ENCODE measurements around the gene ZNF771.

ZNF771 gene

DNA sequence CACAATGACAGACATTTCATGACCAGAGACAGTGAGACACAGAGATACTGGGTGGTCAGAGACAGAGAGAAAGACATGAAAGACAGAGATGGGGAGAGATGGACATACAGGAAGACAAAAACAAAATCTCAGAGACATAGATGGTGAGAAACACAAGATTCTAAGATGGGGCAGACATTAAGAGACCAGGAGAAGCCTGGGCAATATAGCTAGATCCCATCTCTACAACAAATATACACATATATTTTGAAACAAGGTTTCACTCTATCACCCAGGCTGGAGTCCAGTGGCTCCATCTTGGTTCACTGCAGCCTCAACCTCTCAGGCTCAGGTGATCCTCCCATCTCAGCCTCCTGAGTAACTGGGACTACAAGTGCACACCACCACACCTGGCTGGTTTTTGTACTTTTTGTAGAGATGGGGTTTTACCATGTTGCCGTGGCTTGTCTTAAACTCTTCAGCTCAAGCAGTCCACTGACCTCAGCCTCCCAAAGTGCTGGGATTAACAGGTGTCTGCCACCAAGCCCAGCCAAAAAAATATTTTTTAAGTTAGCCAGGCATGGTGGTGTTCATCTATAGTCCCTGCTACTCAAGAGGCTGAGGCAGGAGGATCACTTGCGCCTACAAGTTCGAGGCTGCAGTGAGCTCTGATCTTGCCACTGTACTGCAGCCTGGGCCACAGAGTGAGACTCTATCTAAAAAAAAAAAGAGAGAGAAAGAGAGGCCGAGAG, 27.2 kb upstream of the ZNF771 start:
- in situ Hi-C loops (cut with HindIII; ENCODE audit: low sequenced_read_pairs): no loop called here
- TF ChIP-seq, protein P1, sequence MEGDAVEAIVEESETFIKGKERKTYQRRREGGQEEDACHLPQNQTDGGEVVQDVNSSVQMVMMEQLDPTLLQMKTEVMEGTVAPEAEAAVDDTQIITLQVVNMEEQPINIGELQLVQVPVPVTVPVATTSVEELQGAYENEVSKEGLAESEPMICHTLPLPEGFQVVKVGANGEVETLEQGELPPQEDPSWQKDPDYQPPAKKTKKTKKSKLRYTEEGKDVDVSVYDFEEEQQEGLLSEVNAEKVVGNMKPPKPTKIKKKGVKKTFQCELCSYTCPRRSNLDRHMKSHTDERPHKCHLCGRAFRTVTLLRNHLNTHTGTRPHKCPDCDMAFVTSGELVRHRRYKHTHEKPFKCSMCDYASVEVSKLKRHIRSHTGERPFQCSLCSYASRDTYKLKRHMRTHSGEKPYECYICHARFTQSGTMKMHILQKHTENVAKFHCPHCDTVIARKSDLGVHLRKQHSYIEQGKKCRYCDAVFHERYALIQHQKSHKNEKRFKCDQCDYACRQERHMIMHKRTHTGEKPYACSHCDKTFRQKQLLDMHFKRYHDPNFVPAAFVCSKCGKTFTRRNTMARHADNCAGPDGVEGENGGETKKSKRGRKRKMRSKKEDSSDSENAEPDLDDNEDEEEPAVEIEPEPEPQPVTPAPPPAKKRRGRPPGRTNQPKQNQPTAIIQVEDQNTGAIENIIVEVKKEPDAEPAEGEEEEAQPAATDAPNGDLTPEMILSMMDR (IDR thresholded peaks at IDR 0.05; ENCODE audit: low read depth, low read length): no peak
- no peak overlapping the region for H3K4me3 ChIP-seq (ENCODE audit: low read depth, low read length)
- DNase-seq (ENCODE audit: low read depth, low spot score): no peak

DNA sequence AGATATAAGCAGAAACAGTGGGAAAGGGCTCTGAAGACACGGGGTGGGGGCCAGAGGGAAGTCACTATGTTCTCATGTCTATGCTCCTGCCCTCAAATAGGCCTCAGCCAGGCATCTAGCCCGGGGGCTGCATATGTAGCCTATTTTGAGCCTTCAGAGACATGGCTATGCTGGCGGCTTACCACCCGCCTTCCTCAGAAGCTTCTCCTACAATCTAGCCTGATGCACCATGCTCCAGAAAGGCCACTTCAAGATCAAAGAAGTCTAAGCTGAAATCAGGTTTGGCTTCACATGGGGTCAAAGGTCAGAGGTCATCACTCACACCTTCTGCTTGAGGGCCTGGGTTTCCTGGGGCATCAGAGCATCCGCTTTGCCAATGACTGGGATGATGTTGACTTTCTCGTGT, 26.6 kb upstream of the ZNF771 start:
- DNase-seq (ENCODE audit: low read depth, low spot score): no peak
- TF ChIP-seq, protein P1 (IDR thresholded peaks at IDR 0.05; ENCODE audit: low read depth, low read length): no peak
- in situ Hi-C loops (cut with HindIII; ENCODE audit: low sequenced_read_pairs): no loop called here
- no peak overlapping the region for H3K4me3 ChIP-seq (ENCODE audit: low read depth, low read length)

DNA sequence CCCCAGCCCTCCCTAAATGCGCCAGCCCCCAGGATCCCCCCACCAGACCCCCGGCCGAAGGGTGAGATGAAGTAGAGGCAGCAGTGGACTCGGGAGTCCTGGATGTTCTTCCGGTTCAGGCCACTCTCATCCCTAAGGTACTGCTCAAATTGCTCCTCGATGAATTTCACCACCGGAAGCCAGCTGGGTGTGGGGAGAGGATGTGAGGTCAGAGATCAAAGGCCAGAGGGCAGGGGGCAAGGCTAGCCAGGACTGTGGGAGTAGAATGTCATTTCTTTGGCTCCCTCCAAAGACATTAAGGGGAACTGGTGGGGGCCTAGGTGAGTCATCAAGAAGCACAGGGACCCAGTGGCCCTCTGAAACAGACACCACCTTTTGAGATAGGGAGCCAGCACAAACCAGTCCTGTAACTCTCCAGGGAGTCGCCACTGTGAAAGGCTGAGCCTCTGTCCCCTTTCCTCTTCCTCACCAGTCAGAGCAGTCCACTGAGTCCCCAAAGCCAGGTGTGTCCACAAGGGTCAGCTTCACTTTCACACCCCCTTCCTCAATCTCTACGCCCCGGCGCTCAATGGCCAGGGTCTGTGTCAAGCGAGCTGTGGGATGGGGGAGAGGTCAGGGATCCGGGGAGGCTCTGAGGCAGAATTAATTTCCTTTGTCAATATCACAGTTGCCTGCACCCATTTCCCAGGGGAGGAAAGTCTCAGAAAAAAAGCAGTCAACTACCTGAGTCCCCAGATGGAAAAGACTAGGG, 25.9 kb upstream of the ZNF771 start:
- no peak overlapping the region for H3K4me3 ChIP-seq (ENCODE audit: low read depth, low read length)
- no peak for DNase-seq (ENCODE audit: low read depth, low spot score)
- in situ Hi-C loops (cut with HindIII; ENCODE audit: low sequenced_read_pairs): no loop called here

DNA sequence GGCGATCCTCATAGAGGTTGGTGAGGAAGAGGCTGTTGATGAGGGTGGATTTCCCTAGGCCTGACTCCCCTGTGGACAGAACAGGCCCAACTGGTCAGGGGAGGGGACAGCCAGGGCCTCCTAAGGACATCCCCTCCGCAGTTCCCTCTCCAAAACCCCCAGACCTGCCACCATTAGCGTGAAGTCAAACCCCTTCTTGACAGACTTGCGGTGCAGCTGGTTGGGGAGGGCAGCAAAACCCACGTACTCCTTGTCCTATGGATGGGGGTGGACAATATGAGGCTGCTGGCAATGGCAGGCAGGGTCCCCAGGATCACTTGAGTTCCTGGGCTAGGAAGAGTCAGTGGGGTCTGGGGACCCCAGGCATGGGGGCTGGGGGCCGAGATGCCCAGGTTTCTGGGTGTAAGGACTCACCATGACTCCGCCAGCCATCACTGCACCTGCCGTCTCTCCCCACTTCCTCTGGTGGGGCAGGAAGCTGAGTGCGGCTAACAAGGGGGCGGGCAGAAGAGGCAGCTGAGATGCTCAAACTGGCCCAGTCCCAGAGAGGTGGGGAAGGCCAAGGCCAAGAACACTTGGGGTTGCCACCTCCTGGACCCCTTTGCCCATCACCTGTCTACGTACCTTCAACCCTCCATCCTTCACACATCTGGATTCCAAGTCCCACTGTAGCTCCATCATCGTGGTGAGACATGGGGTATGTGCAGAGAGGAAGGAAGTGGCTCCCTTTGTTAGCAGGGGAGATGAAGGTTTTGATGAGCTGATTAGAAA, 25.1 kb upstream of the ZNF771 start, which contains the start of gene SEPTIN1:
TSS of gene SEPTIN1 (minus strand) at position 451 of the 771 bp plus-strand sequence. CDS start at position 432, 19 bp downstream.
- TF ChIP-seq, protein P1 (IDR thresholded peaks at IDR 0.05; ENCODE audit: low read depth, low read length): no peak
- DNase-seq (ENCODE audit: low read depth, low spot score): no peak
- in situ Hi-C loops (cut with HindIII; ENCODE audit: low sequenced_read_pairs): no loop called here
- H3K4me3 ChIP-seq (ENCODE audit: low read depth, low read length): no peak within 1 kb of the TSS

More for the DNA sequence above, 25.9 kb upstream of the ZNF771 start:
- TF ChIP-seq, protein P1 (IDR thresholded peaks at IDR 0.05; ENCODE audit: low read depth, low read length): no peak

DNA sequence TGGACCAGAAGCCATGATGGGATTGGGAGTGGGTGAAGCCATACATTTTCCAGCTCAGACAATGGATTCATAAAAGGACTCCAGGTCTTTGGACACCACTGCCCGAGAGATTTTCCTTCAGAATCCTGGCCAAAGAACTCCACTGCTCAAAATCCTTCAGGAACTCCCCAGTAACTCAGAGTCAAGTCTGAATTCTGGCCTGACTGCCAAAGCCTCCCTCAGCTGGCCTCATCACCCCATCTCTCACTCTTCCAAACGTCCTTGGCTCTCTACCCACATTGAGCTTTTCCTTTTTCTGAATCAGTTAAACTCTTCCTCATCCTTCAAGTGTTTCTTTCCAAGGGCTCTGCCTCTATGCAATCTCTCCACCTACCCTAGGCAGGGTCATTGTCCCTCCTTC, 23.9 kb upstream of the ZNF771 start:
- in situ Hi-C loops (cut with HindIII; ENCODE audit: low sequenced_read_pairs): no loop called here
- H3K4me3 ChIP-seq (ENCODE audit: low read depth, low read length): no peak overlapping the region
- DNase-seq (ENCODE audit: low read depth, low spot score): no peak
- TF ChIP-seq, protein P1 (IDR thresholded peaks at IDR 0.05; ENCODE audit: low read depth, low read length): no peak

DNA sequence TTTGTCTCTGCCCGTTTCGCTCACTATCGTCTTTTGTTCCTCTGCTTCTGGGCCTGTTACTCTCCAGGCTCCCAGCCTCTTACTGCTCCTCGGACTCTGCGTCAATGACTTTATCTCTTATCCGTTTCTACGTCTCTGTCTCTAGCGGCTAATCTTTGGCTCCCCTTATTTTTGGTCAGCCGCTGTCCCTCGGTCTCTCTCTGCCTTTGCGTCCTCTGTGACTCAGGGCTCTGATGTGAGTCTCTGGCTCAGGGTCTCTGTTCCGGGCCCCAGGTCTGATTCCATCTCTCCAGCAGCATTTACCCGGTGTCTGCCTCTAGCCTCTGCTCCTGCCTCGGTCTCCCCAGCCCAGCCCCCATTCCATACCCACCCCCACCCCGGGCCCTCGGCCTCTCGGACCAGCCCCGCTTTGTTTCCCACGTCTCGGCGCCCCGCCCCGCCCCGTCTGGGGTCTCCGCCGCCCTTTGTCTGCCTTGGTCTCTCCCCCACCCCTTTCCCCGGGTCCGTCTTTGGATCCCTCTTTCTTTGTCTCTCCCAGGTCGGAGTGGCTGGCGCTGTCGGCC, 12.7 kb upstream of the ZNF771 start:
- peak overlapping the region; percentile 72 for H3K4me3 ChIP-seq (ENCODE audit: low read depth, low read length)
- TF ChIP-seq, protein P1 (IDR thresholded peaks at IDR 0.05; ENCODE audit: low read depth, low read length): no peak
- peak; percentile 42 for DNase-seq (ENCODE audit: low read depth, low spot score)
- in situ Hi-C loops (cut with HindIII; ENCODE audit: low sequenced_read_pairs): no loop called here

Measured in astrocyte of the spinal cord (primary cell).